HEK293 (cell line): ENCODE measurements around the gene HES1.

Source experiments
- CTCF ChIP-seq: fragments of 450-650 bp; formaldehyde crosslinking; IDR thresholded peaks from 2 replicates; pipeline ENCODE4 v1.5.1; 2016; ENCODE audit warnings: missing biosample characterization, missing genetic modification characterization
- SP7 ChIP-seq: fragments of 450-650 bp; formaldehyde crosslinking; IDR thresholded peaks from 2 replicates; pipeline ENCODE4 v1.5.1; 2016; ENCODE audit warnings: missing biosample characterization, missing genetic modification characterization
- TRIM28 ChIP-seq: IDR thresholded peaks from 2 replicates; pipeline ENCODE4 v1.6.1; 2011; ENCODE audit warnings: low read length, control low read depth, borderline replicate concordance
- ZNF146 ChIP-seq: fragments of 450-650 bp; formaldehyde crosslinking; IDR thresholded peaks from 2 replicates; pipeline ENCODE4 v1.5.1; 2016; ENCODE audit warnings: missing biosample characterization, missing genetic modification characterization
- ZNF148 ChIP-seq: fragments of 450-650 bp; formaldehyde crosslinking; IDR thresholded peaks from 2 replicates; pipeline ENCODE4 v1.5.0; 2017; ENCODE audit warnings: missing biosample characterization, missing genetic modification characterization, borderline replicate concordance
- ZNF174 ChIP-seq: fragments of 450-650 bp; formaldehyde crosslinking; IDR thresholded peaks from 2 replicates; pipeline ENCODE4 v1.5.0; 2017; ENCODE audit warnings: missing biosample characterization, mild to moderate bottlenecking, missing genetic modification characterization
- ZNF449 ChIP-seq: fragments of 450-650 bp; formaldehyde crosslinking; IDR thresholded peaks from 2 replicates; pipeline ENCODE4 v1.5.1; 2017; ENCODE audit warnings: missing biosample characterization, mild to moderate bottlenecking, missing genetic modification characterization, moderate library complexity
- ZNF837 ChIP-seq: fragments of 450-650 bp; formaldehyde crosslinking; IDR thresholded peaks from 2 replicates; pipeline ENCODE4 v1.5.1; 2016; ENCODE audit warnings: missing biosample characterization, missing genetic modification characterization

GRCh38 chr3:194150252-194150934, 14.4 kb downstream of the HES1 start:
- TF ChIP-seq CTCF (tag by site-specific recombination) (no peak), TRIM28 (no peak), ZNF174 (tag by site-specific recombination) (no peak), ZNF449 (no peak), ZNF837 (tag by site-specific recombination) (no peak), ZNF146 (tag by site-specific recombination) (no peak), ZNF148 (tag by site-specific recombination) (no peak), SP7 (tag by site-specific recombination) (no peak)
